Thyroid gland (tissue), 4 donors: Measurements from ENCODE around the gene GIGYF2.

Experiments used
- POLR2A ChIP-seq, 2 donors: fragments of 450-650 bp; IDR thresholded peaks; one replicate each; pipeline ENCODE4 v1.6.1; 2017; ENCODE audit warnings: antibody characterized with exemption in 2 of 2, mild to moderate bottlenecking in 2 of 2, moderate library complexity in 1 of 2
- TF ChIP-seq, protein P1 (sequence below), 6 experiments: fragments of 200-600 bp in 3 of 6; fragments of 450-650 bp in 3 of 6; sonication (generic) in 3 of 6; IDR thresholded peaks; one replicate each; pipeline ENCODE4 v1.5.1; 2016 to 2019; ENCODE audit warnings: antibody characterized with exemption in 6 of 6, mild to moderate bottlenecking in 2 of 6, inconsistent platforms in 1 of 6, moderate library complexity in 1 of 6

DNA sequence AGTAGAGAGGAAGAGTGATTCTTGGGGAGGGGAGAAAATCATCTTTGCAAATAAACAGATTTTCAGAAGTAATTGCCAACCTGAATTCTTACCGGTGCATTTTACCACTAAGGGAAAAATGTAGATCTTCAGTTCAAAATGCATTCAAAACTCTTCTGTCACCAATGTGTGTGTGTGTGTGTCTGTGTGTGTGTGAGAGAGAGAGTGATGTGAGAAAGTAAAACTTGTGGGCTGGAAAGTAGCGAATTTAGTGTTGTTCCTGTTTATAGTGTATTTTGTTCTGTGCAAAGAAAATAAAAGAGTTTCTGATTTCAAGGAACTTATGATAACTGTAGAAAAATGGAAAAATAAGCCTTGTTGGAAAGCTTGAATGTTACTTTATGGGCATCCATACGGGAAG lies 52.2 kb downstream of the GIGYF2 start:
- TF ChIP-seq, protein P1, sequence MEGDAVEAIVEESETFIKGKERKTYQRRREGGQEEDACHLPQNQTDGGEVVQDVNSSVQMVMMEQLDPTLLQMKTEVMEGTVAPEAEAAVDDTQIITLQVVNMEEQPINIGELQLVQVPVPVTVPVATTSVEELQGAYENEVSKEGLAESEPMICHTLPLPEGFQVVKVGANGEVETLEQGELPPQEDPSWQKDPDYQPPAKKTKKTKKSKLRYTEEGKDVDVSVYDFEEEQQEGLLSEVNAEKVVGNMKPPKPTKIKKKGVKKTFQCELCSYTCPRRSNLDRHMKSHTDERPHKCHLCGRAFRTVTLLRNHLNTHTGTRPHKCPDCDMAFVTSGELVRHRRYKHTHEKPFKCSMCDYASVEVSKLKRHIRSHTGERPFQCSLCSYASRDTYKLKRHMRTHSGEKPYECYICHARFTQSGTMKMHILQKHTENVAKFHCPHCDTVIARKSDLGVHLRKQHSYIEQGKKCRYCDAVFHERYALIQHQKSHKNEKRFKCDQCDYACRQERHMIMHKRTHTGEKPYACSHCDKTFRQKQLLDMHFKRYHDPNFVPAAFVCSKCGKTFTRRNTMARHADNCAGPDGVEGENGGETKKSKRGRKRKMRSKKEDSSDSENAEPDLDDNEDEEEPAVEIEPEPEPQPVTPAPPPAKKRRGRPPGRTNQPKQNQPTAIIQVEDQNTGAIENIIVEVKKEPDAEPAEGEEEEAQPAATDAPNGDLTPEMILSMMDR (IDR thresholded peaks at IDR 0.05), result no peak
- no peak for TF ChIP-seq POLR2A (IDR thresholded peaks at IDR 0.05)
